Measurements from ENCODE around the gene RADX. TPM values are rescaled to one million over a fixed set of nuclear protein-coding genes. Genes with fewer than 3 reads are reported as not detected.

Gene RADX
- total and polyA plus RNA-seq, 2 donors (not counting 1 experiment from before 2014, with no cell fraction given), result 0.37 to 1.7 TPM

DNA sequence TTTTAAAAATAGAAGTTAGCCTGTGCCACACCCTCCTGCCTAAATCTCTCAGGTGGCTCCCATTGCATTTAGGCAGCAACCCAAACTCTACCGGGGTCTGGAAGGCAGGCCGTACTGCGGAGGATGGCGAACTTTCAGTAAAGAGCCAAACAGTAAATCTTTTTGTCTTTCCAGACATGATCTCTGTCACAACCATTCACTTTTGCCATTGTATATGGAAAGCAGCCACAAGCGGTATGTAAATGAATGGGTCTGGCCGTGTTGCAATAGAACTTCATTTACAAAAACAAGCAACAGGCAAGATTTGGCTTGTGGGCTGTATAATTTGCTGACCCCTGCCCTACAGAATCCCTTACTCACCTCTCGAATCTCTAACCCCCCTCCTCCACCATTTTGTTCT, 3.3 kb downstream of the RADX start:
- Histone ChIP-seq H3K27ac (ENCODE audit: insufficient read depth, low read length) (no peak overlapping the region), H3K4me3 (replicated peaks in 1 of 4; ENCODE audit: control extremely low read depth in 1 of 4, insufficient read depth in 1 of 4, low read depth in 3 of 4, low read length in 4 of 4) (no peak overlapping the region), H4K20me1 (ENCODE audit: control insufficient read depth, extremely low read depth, insufficient read depth, low read length) (no peaks in the 10 kb centered on the region), H3K36me3 (ENCODE audit: control insufficient read depth, insufficient read depth, low read length) (no peaks in the 10 kb centered on the region), H2AFZ (ENCODE audit: low read length) (no peak overlapping the region), H3K4me2 (ENCODE audit: extremely low read depth, insufficient read depth, low read length) (no peak overlapping the region), H3K9ac (ENCODE audit: insufficient read depth, low read length) (no peak overlapping the region), H3K9me3 (ENCODE audit: control insufficient read depth, insufficient read depth, low read depth, low read length) (no peaks in the 10 kb centered on the region), H3K27me3 (ENCODE audit: control insufficient read depth, insufficient read depth, low read length) (no peaks in the 10 kb centered on the region), H3K79me2 (ENCODE audit: control insufficient read depth, insufficient read depth, low read length) (no peaks in the 10 kb centered on the region), H3K4me1 (ENCODE audit: control insufficient read depth, extremely low read depth, insufficient read depth, low read length) (no peaks in the 10 kb centered on the region)
- DNase-seq (ENCODE audit: low read depth in 2 of 2), result peak in 1 of 2 donors; percentile 17
- no peak for TF ChIP-seq EZH2 (IDR thresholded peaks at IDR 0.05; ENCODE audit: low read length, missing control alignments)
- TF ChIP-seq, protein P1, sequence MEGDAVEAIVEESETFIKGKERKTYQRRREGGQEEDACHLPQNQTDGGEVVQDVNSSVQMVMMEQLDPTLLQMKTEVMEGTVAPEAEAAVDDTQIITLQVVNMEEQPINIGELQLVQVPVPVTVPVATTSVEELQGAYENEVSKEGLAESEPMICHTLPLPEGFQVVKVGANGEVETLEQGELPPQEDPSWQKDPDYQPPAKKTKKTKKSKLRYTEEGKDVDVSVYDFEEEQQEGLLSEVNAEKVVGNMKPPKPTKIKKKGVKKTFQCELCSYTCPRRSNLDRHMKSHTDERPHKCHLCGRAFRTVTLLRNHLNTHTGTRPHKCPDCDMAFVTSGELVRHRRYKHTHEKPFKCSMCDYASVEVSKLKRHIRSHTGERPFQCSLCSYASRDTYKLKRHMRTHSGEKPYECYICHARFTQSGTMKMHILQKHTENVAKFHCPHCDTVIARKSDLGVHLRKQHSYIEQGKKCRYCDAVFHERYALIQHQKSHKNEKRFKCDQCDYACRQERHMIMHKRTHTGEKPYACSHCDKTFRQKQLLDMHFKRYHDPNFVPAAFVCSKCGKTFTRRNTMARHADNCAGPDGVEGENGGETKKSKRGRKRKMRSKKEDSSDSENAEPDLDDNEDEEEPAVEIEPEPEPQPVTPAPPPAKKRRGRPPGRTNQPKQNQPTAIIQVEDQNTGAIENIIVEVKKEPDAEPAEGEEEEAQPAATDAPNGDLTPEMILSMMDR (conservative IDR thresholded peaks at IDR 0.05 in 1 of 2, IDR thresholded peaks at IDR 0.05 in 1 of 2; ENCODE audit: low read depth in 1 of 2, low read length in 2 of 2), result no peak

GRCh38 chrX:106619797-106620196, 8.0 kb downstream of the RADX start:
- H4K20me1 ChIP-seq (ENCODE audit: control insufficient read depth, extremely low read depth, insufficient read depth, low read length), result no peaks in the 10 kb centered on the region
- no peaks in the 10 kb centered on the region for H3K79me2 ChIP-seq (ENCODE audit: control insufficient read depth, insufficient read depth, low read length)
- no peaks in the 10 kb centered on the region for H3K36me3 ChIP-seq (ENCODE audit: control insufficient read depth, insufficient read depth, low read length)
- DNase-seq (ENCODE audit: low read depth in 2 of 2), result peak; percentile 4 to 29
- no peak overlapping the region for H3K4me3 ChIP-seq (replicated peaks in 1 of 4; ENCODE audit: control extremely low read depth in 1 of 4, insufficient read depth in 1 of 4, low read depth in 3 of 4, low read length in 4 of 4)
- no peak overlapping the region for H3K27ac ChIP-seq (ENCODE audit: insufficient read depth, low read length)
- no peaks in the 10 kb centered on the region for H3K9me3 ChIP-seq (ENCODE audit: control insufficient read depth, insufficient read depth, low read depth, low read length)
- no peak overlapping the region for H3K4me2 ChIP-seq (ENCODE audit: extremely low read depth, insufficient read depth, low read length)
- no peak overlapping the region for H2AFZ ChIP-seq (ENCODE audit: low read length)
- no peak overlapping the region for H3K9ac ChIP-seq (ENCODE audit: insufficient read depth, low read length)
- no peaks in the 10 kb centered on the region for H3K4me1 ChIP-seq (ENCODE audit: control insufficient read depth, extremely low read depth, insufficient read depth, low read length)
- H3K27me3 ChIP-seq (ENCODE audit: control insufficient read depth, insufficient read depth, low read length), result no peaks in the 10 kb centered on the region
- no peak for TF ChIP-seq EZH2 (IDR thresholded peaks at IDR 0.05; ENCODE audit: low read length, missing control alignments)
- TF ChIP-seq, protein P1 (conservative IDR thresholded peaks at IDR 0.05 in 1 of 2, IDR thresholded peaks at IDR 0.05 in 1 of 2; ENCODE audit: low read depth in 1 of 2, low read length in 2 of 2), result peak; percentile 37 to 58

DNA sequence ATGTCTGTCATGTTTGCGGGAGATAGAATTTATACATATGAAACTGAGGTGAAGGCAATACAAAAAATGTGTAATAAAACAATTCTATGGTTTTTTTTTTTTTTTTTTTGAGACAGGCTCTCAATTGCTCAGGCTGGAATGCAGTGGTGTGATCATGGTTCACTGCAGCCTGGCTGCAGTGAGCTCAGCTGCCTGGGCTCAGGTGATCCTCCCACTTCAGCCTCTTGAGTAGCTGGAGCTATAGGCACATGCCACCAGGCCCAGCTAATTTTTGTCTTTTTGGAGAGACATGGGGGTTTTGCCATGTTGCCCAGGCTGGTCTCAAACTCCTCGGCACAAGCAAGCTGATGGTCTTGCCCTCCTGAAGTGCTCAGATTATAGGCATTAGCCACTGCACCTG, 10.1 kb downstream of the RADX start:
- Histone ChIP-seq H3K4me2 (ENCODE audit: extremely low read depth, insufficient read depth, low read length) (no peak overlapping the region), H3K36me3 (ENCODE audit: control insufficient read depth, insufficient read depth, low read length) (no peaks in the 10 kb centered on the region), H3K27me3 (ENCODE audit: control insufficient read depth, insufficient read depth, low read length) (no peaks in the 10 kb centered on the region), H3K4me1 (ENCODE audit: control insufficient read depth, extremely low read depth, insufficient read depth, low read length) (no peaks in the 10 kb centered on the region), H3K27ac (ENCODE audit: insufficient read depth, low read length) (no peak overlapping the region), H2AFZ (ENCODE audit: low read length) (no peak overlapping the region), H3K9ac (ENCODE audit: insufficient read depth, low read length) (no peak overlapping the region), H3K4me3 (replicated peaks in 1 of 4; ENCODE audit: control extremely low read depth in 1 of 4, insufficient read depth in 1 of 4, low read depth in 3 of 4, low read length in 4 of 4) (no peak overlapping the region), H3K9me3 (ENCODE audit: control insufficient read depth, insufficient read depth, low read depth, low read length) (no peaks in the 10 kb centered on the region), H4K20me1 (ENCODE audit: control insufficient read depth, extremely low read depth, insufficient read depth, low read length) (no peaks in the 10 kb centered on the region), H3K79me2 (ENCODE audit: control insufficient read depth, insufficient read depth, low read length) (no peaks in the 10 kb centered on the region)
- no peak for TF ChIP-seq EZH2 (IDR thresholded peaks at IDR 0.05; ENCODE audit: low read length, missing control alignments)
- TF ChIP-seq, protein P1 (conservative IDR thresholded peaks at IDR 0.05 in 1 of 2, IDR thresholded peaks at IDR 0.05 in 1 of 2; ENCODE audit: low read depth in 1 of 2, low read length in 2 of 2), result no peak
- DNase-seq (ENCODE audit: low read depth in 2 of 2), result no peak
